D721Med (cell line): ENCODE measurements around the gene MTPN.

Experiments
- DNase-seq: peaks from one replicate; pipeline ENCODE4 v3.0.0; 2011; ENCODE audit warnings: low spot score; ENCODE audit not compliant: insufficient read length
- FAIRE-seq: peaks from 2 replicates; lab custom pipeline; 2011; peaks lifted over from hg19 to GRCh38; lab: Jason Lieb, UNC
- TF ChIP-seq, protein P1 (sequence below): IDR thresholded peaks from 2 replicates; pipeline ENCODE4 v1.5.1; 2012; ENCODE audit warnings: mild to moderate bottlenecking, control low read depth; ENCODE audit not compliant: insufficient read depth; ENCODE audit errors: missing control alignments

The MTPN gene

DNA sequence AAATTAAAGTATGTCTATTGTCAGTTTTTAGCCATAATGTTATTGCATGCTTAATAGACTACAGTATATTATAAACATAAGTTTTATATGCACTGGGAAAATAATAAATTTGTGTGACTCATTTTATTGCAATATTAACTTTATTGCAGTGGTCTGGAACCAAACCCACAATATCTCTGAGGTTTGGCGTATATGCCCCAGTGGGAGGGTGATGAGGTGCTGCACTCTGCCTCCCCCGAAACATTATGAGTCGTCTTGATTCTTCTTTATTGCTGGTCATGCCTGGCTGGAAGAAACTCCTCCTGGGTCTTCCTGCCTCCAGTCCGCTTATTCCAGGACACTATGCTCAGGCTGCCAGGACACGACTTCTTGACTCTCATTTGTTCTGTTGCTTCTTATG, 88.4 kb downstream of the MTPN start:
- TF ChIP-seq, protein P1, sequence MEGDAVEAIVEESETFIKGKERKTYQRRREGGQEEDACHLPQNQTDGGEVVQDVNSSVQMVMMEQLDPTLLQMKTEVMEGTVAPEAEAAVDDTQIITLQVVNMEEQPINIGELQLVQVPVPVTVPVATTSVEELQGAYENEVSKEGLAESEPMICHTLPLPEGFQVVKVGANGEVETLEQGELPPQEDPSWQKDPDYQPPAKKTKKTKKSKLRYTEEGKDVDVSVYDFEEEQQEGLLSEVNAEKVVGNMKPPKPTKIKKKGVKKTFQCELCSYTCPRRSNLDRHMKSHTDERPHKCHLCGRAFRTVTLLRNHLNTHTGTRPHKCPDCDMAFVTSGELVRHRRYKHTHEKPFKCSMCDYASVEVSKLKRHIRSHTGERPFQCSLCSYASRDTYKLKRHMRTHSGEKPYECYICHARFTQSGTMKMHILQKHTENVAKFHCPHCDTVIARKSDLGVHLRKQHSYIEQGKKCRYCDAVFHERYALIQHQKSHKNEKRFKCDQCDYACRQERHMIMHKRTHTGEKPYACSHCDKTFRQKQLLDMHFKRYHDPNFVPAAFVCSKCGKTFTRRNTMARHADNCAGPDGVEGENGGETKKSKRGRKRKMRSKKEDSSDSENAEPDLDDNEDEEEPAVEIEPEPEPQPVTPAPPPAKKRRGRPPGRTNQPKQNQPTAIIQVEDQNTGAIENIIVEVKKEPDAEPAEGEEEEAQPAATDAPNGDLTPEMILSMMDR, result no peak

DNA sequence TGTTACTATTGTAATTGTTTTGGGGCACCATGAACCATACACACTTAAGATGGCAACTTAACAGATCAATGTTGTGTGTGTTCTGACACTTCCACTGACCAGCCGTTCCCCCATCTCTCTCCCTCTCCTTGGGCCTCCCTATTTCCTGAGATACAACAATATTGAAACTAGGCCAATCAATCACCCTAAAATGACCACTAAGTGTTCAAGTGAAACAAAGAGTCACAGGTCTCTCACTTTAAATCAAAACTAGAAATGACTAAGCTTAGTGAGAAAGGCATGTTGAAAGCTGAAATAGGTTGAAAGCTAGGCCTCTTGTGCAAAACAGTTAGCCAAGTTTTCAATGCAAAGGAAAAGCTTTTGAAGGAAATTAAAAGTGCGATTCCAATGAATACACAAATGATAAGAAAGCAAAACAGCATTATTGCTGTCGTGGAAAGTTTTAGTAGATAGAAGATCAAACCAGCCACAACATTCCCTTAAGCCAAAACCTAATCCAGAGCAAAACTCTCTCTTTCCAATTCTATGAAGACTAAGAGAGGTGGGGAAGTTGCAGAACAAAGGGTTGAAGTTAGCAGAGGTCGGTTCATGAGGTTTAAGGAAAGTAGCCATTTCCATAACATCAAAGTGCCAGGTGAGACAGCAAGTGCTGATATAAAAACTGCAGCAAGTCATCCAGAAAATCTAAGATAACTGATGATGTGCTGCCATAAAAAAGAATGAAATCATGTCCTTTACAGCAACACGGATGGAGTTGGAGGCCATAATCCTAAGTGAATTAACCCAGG, 90.6 kb downstream of the MTPN start:
- FAIRE-seq (no peak), DNase-seq (no peak)
- TF ChIP-seq, protein P1, result no peak

More for the DNA sequence above, 88.4 kb downstream of the MTPN start:
- FAIRE-seq (no peak), DNase-seq (no peak)

GRCh38 chr7:135884495-135885232, 92.5 kb downstream of the MTPN start:
- FAIRE-seq (no peak), DNase-seq (no peak)
- TF ChIP-seq, protein P1, result no peak

- DNase-seq (no peak), FAIRE-seq (no peak)
- TF ChIP-seq, protein P1, result no peak
Observed at GRCh38 chr7:135879233-135879632, 97.9 kb downstream of the MTPN start.

DNA sequence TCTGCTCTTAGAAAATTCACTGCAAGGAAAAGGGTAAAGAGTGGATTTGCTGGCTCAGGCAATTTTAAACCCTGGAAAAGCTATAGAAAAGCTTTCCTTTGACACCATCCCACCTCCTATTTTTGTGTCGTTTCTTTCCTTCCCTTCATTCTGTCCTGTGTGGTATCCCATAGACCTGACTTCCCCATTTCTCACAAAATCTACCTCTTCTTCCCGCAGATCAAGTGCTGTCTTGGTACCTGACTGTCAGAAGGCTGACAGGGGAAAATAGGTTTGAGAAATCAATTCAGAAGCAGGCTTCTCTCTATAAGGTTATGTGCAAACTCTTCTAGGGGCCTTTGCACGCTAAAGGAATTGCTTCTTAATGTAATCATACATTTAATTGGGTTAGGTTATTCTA, 98.9 kb downstream of the MTPN start:
- FAIRE-seq, result no peak
- no peak for DNase-seq
- TF ChIP-seq, protein P1, result no peak

DNA sequence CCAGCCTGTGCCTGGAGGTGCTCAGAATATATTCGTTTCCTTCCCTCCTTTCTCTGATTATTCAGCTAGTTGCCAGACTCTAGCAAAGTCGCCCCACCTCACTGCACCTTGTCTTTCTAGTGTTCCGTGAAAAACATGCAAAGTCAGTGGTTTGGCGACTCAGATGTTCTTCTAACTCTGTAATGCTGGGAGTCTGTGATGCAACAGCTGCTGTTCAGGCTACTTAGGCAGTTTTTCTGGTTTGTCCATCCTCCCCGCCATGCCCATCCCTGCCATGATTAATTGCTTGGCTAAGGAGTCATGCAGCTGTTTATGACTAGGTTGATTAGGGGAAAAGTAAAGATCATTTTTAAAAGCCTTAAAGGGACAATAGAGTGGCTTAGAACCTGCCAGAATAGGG, 99.4 kb downstream of the MTPN start:
- no peak for DNase-seq
- no peak for FAIRE-seq
- TF ChIP-seq, protein P1, result no peak
